Ishikawa (cell line): Measurements from ENCODE around the gene LRPAP1.

ENCODE experiments used
- CEBPB ChIP-seq: IDR thresholded peaks from 2 replicates; pipeline ENCODE4 v1.6.1; 2012
- CREB1 ChIP-seq: IDR thresholded peaks from 2 replicates; pipeline ENCODE4 v1.6.1; 2012; ENCODE audit warnings: low read depth
- EGR1 ChIP-seq: IDR thresholded peaks from 2 replicates; pipeline ENCODE4 v1.6.1; 2012
- EP300 ChIP-seq: IDR thresholded peaks from 2 replicates; pipeline ENCODE4 v1.6.1; 2012; ENCODE audit warnings: borderline replicate concordance
- FOXM1 ChIP-seq: IDR thresholded peaks from 2 replicates; pipeline ENCODE4 v1.6.1; 2012; ENCODE audit warnings: low read depth, borderline replicate concordance
- MAX ChIP-seq: IDR thresholded peaks from 2 replicates; pipeline ENCODE4 v1.6.1; 2012
- NFIC ChIP-seq: IDR thresholded peaks from 2 replicates; pipeline ENCODE4 v1.6.1; 2012
- RAD21 ChIP-seq: IDR thresholded peaks from 2 replicates; pipeline ENCODE4 v1.6.1; 2012; ENCODE audit warnings: low read depth
- REST ChIP-seq: IDR thresholded peaks from 2 replicates; pipeline ENCODE4 v1.6.1; 2012; ENCODE audit warnings: low read depth, mild to moderate bottlenecking
- TAF1 ChIP-seq: IDR thresholded peaks from 2 replicates; pipeline ENCODE4 v1.6.1; 2012; ENCODE audit warnings: low read depth, mild to moderate bottlenecking
- TCF12 ChIP-seq: IDR thresholded peaks from 2 replicates; pipeline ENCODE4 v1.6.1; 2012; ENCODE audit warnings: low read depth
- TEAD4 ChIP-seq: IDR thresholded peaks from 2 replicates; pipeline ENCODE4 v1.6.1; 2012
- USF1 ChIP-seq: IDR thresholded peaks from 2 replicates; pipeline ENCODE4 v1.6.1; 2012
- YY1 ChIP-seq: IDR thresholded peaks from 2 replicates; pipeline ENCODE4 v1.6.1; 2012; ENCODE audit warnings: low read depth
- ZBTB7A ChIP-seq: IDR thresholded peaks from 2 replicates; pipeline ENCODE4 v1.6.1; 2012; ENCODE audit warnings: low read depth

The LRPAP1 gene

GRCh38 chr4:3481113-3481531, 51.1 kb downstream of the LRPAP1 start:
- no peak for TF ChIP-seq CREB1
- peak; percentile 62 for TF ChIP-seq TEAD4
- TF ChIP-seq EGR1, result no peak
- no peak for TF ChIP-seq EP300
- TF ChIP-seq MAX, result peak; percentile 5; the same call in 1 of the 2 replicates
- no peak for TF ChIP-seq REST
- peak; percentile 57 for TF ChIP-seq NFIC
- TF ChIP-seq CEBPB, result no peak
- TF ChIP-seq TAF1, result no peak
- peak; percentile 22; the same call in 1 of the 2 replicates for TF ChIP-seq YY1
- TF ChIP-seq RAD21, result no peak
- TF ChIP-seq USF1, result no peak
- no peak for TF ChIP-seq FOXM1
- peak; percentile 56; the same call in 1 of the 2 replicates for TF ChIP-seq TCF12
- no peak for TF ChIP-seq ZBTB7A

- TF ChIP-seq CEBPB, result peak; percentile 44; the same call in 1 of the 2 replicates
- TF ChIP-seq TEAD4, result no peak
- no peak for TF ChIP-seq YY1
- no peak for TF ChIP-seq NFIC
- TF ChIP-seq CREB1, result no peak
- TF ChIP-seq MAX, result peak; percentile 25; the same call in 1 of the 2 replicates
- no peak for TF ChIP-seq TAF1
- peak; percentile 87 for TF ChIP-seq RAD21
- TF ChIP-seq REST, result no peak
Observed at GRCh38 chr4:3480528-3481112, 51.6 kb downstream of the LRPAP1 start.

GRCh38 chr4:3479358-3480101, 52.7 kb downstream of the LRPAP1 start:
- TF ChIP-seq ZBTB7A, result 0 out of 2 replicates have a peak, but pooled peaks have one; percentile 27
- TF ChIP-seq YY1, result no peak
- TF ChIP-seq TAF1, result 0 out of 2 replicates have a peak, but pooled peaks have one; percentile 25

GRCh38 chr4:3478446-3479357, 53.5 kb downstream of the LRPAP1 start:
- TF ChIP-seq CEBPB (no peak), TEAD4 (no peak), NFIC (no peak), ZBTB7A (no peak), YY1 (no peak), USF1 (no peak), TAF1 (no peak), EP300 (no peak)

- TF ChIP-seq MAX (peak; percentile 40), FOXM1 (no peak), TEAD4 (peak; percentile 76), TCF12 (peak; percentile 64), REST (no peak), EGR1 (no peak), NFIC (peak; percentile 72; the same call in 1 of the 2 replicates), EP300 (peak; percentile 54; the same call in 1 of the 2 replicates), ZBTB7A (peak; percentile 92), TAF1 (no peak)
Observed at GRCh38 chr4:3477750-3478430, 54.3 kb downstream of the LRPAP1 start.
